GM23248 (cell line): ENCODE data around the gene CEACAM16. TPM values are rescaled to one million over a fixed set of nuclear protein-coding genes. Genes with fewer than 3 reads are reported as not detected.

Experiments
- DNase-seq: peaks from one replicate; pipeline ENCODE4 v3.0.0-alpha.2; 2015
- H2AFZ ChIP-seq: fragments of 200-600 bp; sonication (generic); 2 replicates; pipeline ENCODE4 v1.6.1; 2016; ENCODE audit warnings: antibody characterized with exemption
- H3F3A ChIP-seq: fragments of 200-600 bp; sonication (generic); 2 replicates; pipeline ENCODE4 v1.6.1; 2016; ENCODE audit warnings: mild to moderate bottlenecking, antibody characterized with exemption, mixed run types; ENCODE audit not compliant: insufficient read depth
- H3K27ac ChIP-seq: fragments of 200-600 bp; sonication (generic); 2 replicates; pipeline ENCODE4 v1.5.1; 2016; ENCODE audit warnings: mild to moderate bottlenecking
- H3K27me3 ChIP-seq: fragments of 200-600 bp; sonication (generic); replicated peaks from 2 replicates; pipeline ENCODE4 v1.6.1; 2016; ENCODE audit warnings: mild to moderate bottlenecking; ENCODE audit not compliant: insufficient read depth
- H3K36me3 ChIP-seq: fragments of 200-600 bp; sonication (generic); 2 replicates; pipeline ENCODE4 v1.6.1; 2016; ENCODE audit warnings: low read depth, mild to moderate bottlenecking
- H3K4me1 ChIP-seq: fragments of 200-600 bp; sonication (generic); 2 replicates; pipeline ENCODE4 v1.6.1; 2016; ENCODE audit warnings: mild to moderate bottlenecking; ENCODE audit not compliant: insufficient read depth
- H3K4me2 ChIP-seq: fragments of 200-600 bp; sonication (generic); one replicate; pipeline ENCODE4 v1.6.1; 2016; ENCODE audit warnings: mild to moderate bottlenecking; ENCODE audit not compliant: unreplicated experiment
- H3K4me3 ChIP-seq: fragments of 200-600 bp; sonication (generic); 2 replicates; pipeline ENCODE4 v1.5.1; 2016; ENCODE audit warnings: mild to moderate bottlenecking
- H3K79me2 ChIP-seq: fragments of 200-600 bp; sonication (generic); 2 replicates; pipeline ENCODE4 v1.6.1; 2016; ENCODE audit warnings: mild to moderate bottlenecking; ENCODE audit not compliant: insufficient read depth
- H3K9ac ChIP-seq: fragments of 200-600 bp; sonication (generic); 2 replicates; pipeline ENCODE4 v1.6.1; 2016; ENCODE audit warnings: mild to moderate bottlenecking
- H3K9me2 ChIP-seq: fragments of 200-600 bp; sonication (generic); 2 replicates; pipeline ENCODE4 v1.6.1; 2016; ENCODE audit warnings: mixed run types, mild to moderate bottlenecking, moderate library complexity; ENCODE audit not compliant: insufficient read depth
- H3K9me3 ChIP-seq: fragments of 200-600 bp; sonication (generic); one replicate; pipeline ENCODE4 v1.6.1; 2017; ENCODE audit warnings: low read depth
- H4K20me1 ChIP-seq: fragments of 200-600 bp; sonication (generic); 2 replicates; pipeline ENCODE4 v1.6.0; 2016; ENCODE audit not compliant: insufficient read depth
- EZH2 ChIP-seq: fragments of 200-600 bp; sonication (generic); IDR thresholded peaks from 2 replicates; pipeline ENCODE4 v1.6.1; 2018; ENCODE audit warnings: antibody characterized with exemption, mild to moderate bottlenecking; ENCODE audit not compliant: insufficient read depth, poor library complexity, severe bottlenecking
- EZH2phosphoT487 ChIP-seq: fragments of 200-600 bp; sonication (generic); IDR thresholded peaks from 2 replicates; pipeline ENCODE4 v1.6.1; 2018; ENCODE audit warnings: antibody characterized with exemption, moderate library complexity, mild to moderate bottlenecking, low read depth; ENCODE audit not compliant: insufficient read depth
- WGBS, 2 experiments: methylation state at CpG; one replicate each; pipeline ENCODE4 v1.1.6; 2015 to 2017; ENCODE audit warnings: low lambda C conversion rate in 2 of 2, low coverage in 1 of 2; ENCODE audit errors: missing lambda C conversion rate in 2 of 2; 5-methylcytosine and 5-hydroxymethylcytosine counted together
- in situ Hi-C: fragments of 300-500 bp; cut with MboI; formaldehyde crosslinking; loops from 2 replicates; pipeline ENCODE4 v1.15.0; 2020
- polyA plus RNA-seq: library from polyadenylated mRNA; unstranded; fragments of >200 nt; fragmentation: Nextera tagmentation; extraction: Ambion mirVana; gene quantifications from 2 replicates; pipeline ENCODE4 v1.2.1, GENCODE V29; 2016
- total RNA-seq: library from RNA; depleted of rRNA; stranded (reverse); fragments of >200 nt; shearing (Covaris generic); gene quantifications from 2 replicates; pipeline ENCODE4 v1.2.3, GENCODE V29; 2014

CEACAM16 gene
- total and polyA plus RNA-seq, 2 experiments from 2014 or later = not detected

- Histone ChIP-seq H2AFZ (peak overlapping the region; percentile 23; the same call in 1 of the 2 replicates), H3K9me3 (no peaks in the 10 kb centered on the region), H3K9me2 (no peaks in the 10 kb centered on the region), H4K20me1 (no peaks in the 10 kb centered on the region), H3K27me3 (no peaks in the 10 kb centered on the region), H3K9ac (peak overlapping the region; percentile 84), H3K36me3 (peaks cover 30% of the 10 kb centered on the region), H3K4me3 (peak overlapping the region; percentile 69), H3K4me1 (peaks cover 44% of the 10 kb centered on the region), H3K27ac (peak overlapping the region; percentile 88), H3K79me2 (peaks cover 58% of the 10 kb centered on the region), H3F3A (peaks cover 30% of the 10 kb centered on the region), H3K4me2 (peak overlapping the region; percentile 89)
- in situ Hi-C loops = no loop called here
- 3% methylated on average over 24 to 29 of the region's 33 CpGs for WGBS, 2 experiments
- peak; percentile 90 for DNase-seq
- TF ChIP-seq EZH2phosphoT487 (no peak), EZH2 (no peak)
Observed at GRCh38 chr19:44753932-44754749, 55.2 kb downstream of the CEACAM16 start.

- Histone ChIP-seq H3K4me1 (peaks cover 44% of the 10 kb centered on the region), H3K9me3 (no peaks in the 10 kb centered on the region), H3K27ac (peak overlapping the region; percentile 88), H3K27me3 (no peaks in the 10 kb centered on the region), H3K36me3 (peaks cover 31% of the 10 kb centered on the region), H3F3A (peaks cover 32% of the 10 kb centered on the region), H2AFZ (no peak overlapping the region), H3K4me2 (peak overlapping the region; percentile 89), H3K9me2 (no peaks in the 10 kb centered on the region), H3K9ac (peak overlapping the region; percentile 84), H4K20me1 (no peaks in the 10 kb centered on the region), H3K4me3 (peak overlapping the region; percentile 69), H3K79me2 (peaks cover 53% of the 10 kb centered on the region)
- DNase-seq = no peak
- in situ Hi-C loops = no loop called here
- TF ChIP-seq EZH2 (no peak), EZH2phosphoT487 (no peak)
- 52 to 57% methylated on average over 11 of the region's 11 CpGs for WGBS, 2 experiments
Observed at GRCh38 chr19:44754750-44755080, 55.8 kb downstream of the CEACAM16 start.

GRCh38 chr19:44755219-44755618 lies 56.3 kb downstream of the CEACAM16 start:
- peaks cover 48% of the 10 kb centered on the region for H3K79me2 ChIP-seq
- DNase-seq = no peak
- H3K27me3 ChIP-seq = no peaks in the 10 kb centered on the region
- H3K9ac ChIP-seq = peak overlapping the region; percentile 84
- peaks cover 37% of the 10 kb centered on the region for H3F3A ChIP-seq
- peaks cover 44% of the 10 kb centered on the region for H3K4me1 ChIP-seq
- H3K9me2 ChIP-seq = no peaks in the 10 kb centered on the region
- TF ChIP-seq EZH2 = no peak
- no peak for TF ChIP-seq EZH2phosphoT487
- H3K9me3 ChIP-seq = no peaks in the 10 kb centered on the region
- in situ Hi-C loops = no loop called here
- peaks cover 35% of the 10 kb centered on the region for H3K36me3 ChIP-seq
- H3K4me3 ChIP-seq = no peak overlapping the region
- WGBS, 2 experiments = 75 to 80% methylated on average over 4 of the region's 4 CpGs
- no peak overlapping the region for H2AFZ ChIP-seq
- 0 out of 2 replicates have a peak overlapping the region, but pooled peaks have one; percentile 88 for H3K27ac ChIP-seq
- no peaks in the 10 kb centered on the region for H4K20me1 ChIP-seq
- peak overlapping the region; percentile 89 for H3K4me2 ChIP-seq

GRCh38 chr19:44756089-44756562 lies 57.2 kb downstream of the CEACAM16 start:
- Histone ChIP-seq H3K4me2 (no peak overlapping the region), H3K36me3 (peaks cover 35% of the 10 kb centered on the region), H4K20me1 (no peaks in the 10 kb centered on the region), H3K9me3 (no peaks in the 10 kb centered on the region), H3K27ac (no peak overlapping the region), H3K4me1 (peaks cover 42% of the 10 kb centered on the region), H3K4me3 (no peak overlapping the region), H3K79me2 (peaks cover 38% of the 10 kb centered on the region), H2AFZ (no peak overlapping the region), H3K9me2 (no peaks in the 10 kb centered on the region), H3F3A (peaks cover 43% of the 10 kb centered on the region), H3K9ac (no peak overlapping the region), H3K27me3 (no peaks in the 10 kb centered on the region)
- TF ChIP-seq EZH2 (no peak), EZH2phosphoT487 (no peak)
- in situ Hi-C loops = no loop called here
- WGBS, 2 experiments = 87 to 88% methylated on average over 5 to 7 of the region's 7 CpGs
- DNase-seq = no peak
